H1 (cell line): Measurements from ENCODE around the gene RGL3. TPM values are rescaled to one million over a fixed set of nuclear protein-coding genes. Genes with fewer than 3 reads are reported as not detected.

Experiments
- CTCF ChIA-PET: fragments of 300-600 bp; sonication (Branson Sonifier 250); formaldehyde crosslinking; loops from one replicate; lab custom pipeline; 2021; ENCODE audit not compliant: partially characterized antibody; lab: Charles Lee
- POLR2A ChIA-PET: fragments of 300-600 bp; sonication (Branson Sonifier 250); formaldehyde crosslinking; loops from one replicate; lab custom pipeline; 2021; ENCODE audit warnings: inconsistent platforms; ENCODE audit not compliant: partially characterized antibody; lab: Charles Lee
- DNase-seq, 2 experiments: peaks; one replicate each; pipeline versions ENCODE4 v3.0.0 to v3.0.0-alpha.2; 2010 to 2022; ENCODE audit warnings: low spot score in 2 of 2, low read depth in 1 of 2, mixed read lengths in 1 of 2
- FAIRE-seq: peaks from 2 replicates; lab custom pipeline; 2011; peaks lifted over from hg19 to GRCh38; lab: Jason Lieb, UNC
- H2AFZ ChIP-seq: 2 replicates; pipeline ENCODE4 v1.8.1; 2012; ENCODE audit warnings: low read length, inconsistent platforms
- H2AK5ac ChIP-seq: 2 replicates; pipeline ENCODE4 v1.6.1; 2013; ENCODE audit warnings: low read depth, low read length
- H2BK120ac ChIP-seq: replicated peaks from 2 replicates; pipeline ENCODE3; 2013; ENCODE audit warnings: low read depth, low read length, inconsistent platforms
- H2BK12ac ChIP-seq: 2 replicates; pipeline ENCODE4 v1.6.1; 2013; ENCODE audit warnings: low read depth, low read length
- H2BK15ac ChIP-seq: 2 replicates; pipeline ENCODE4 v1.6.1; 2013; ENCODE audit warnings: low read length
- H2BK20ac ChIP-seq: 2 replicates; pipeline ENCODE4 v1.6.1; 2013; ENCODE audit warnings: low read length
- H2BK5ac ChIP-seq: 2 replicates; pipeline ENCODE4 v1.6.1; 2013; ENCODE audit warnings: low read depth, low read length
- H3K14ac ChIP-seq: 2 replicates; pipeline ENCODE4 v1.6.1; 2013; ENCODE audit warnings: inconsistent platforms; ENCODE audit not compliant: insufficient read length
- H3K18ac ChIP-seq: 2 replicates; pipeline ENCODE4 v1.6.1; 2013; ENCODE audit warnings: low read length; ENCODE audit errors: extremely low read depth
- H3K23ac ChIP-seq: 2 replicates; pipeline ENCODE4 v1.6.1; 2013; ENCODE audit warnings: inconsistent platforms; ENCODE audit not compliant: insufficient read length
- H3K23me2 ChIP-seq: 2 replicates; pipeline ENCODE4 v1.6.1; 2013; ENCODE audit warnings: low read depth, low read length
- H3K27ac ChIP-seq: 2 replicates; pipeline ENCODE4 v1.6.1; 2011; ENCODE audit warnings: low read depth, low read length, inconsistent platforms
- H3K27me3 ChIP-seq, 4 experiments: replicated peaks in 1 of 4; 1 replicate in 1 of 4; 2 replicates in 3 of 4; pipeline versions ENCODE4 v1.6.1 to v1.8.1; 2011 to 2013; ENCODE audit warnings: low read length in 3 of 4, mild to moderate bottlenecking in 3 of 4, inconsistent platforms in 2 of 4, mixed read lengths in 2 of 4, moderate library complexity in 1 of 4; ENCODE audit not compliant: control insufficient read depth in 3 of 4, insufficient read depth in 3 of 4; ENCODE audit errors: extremely low read depth in 1 of 4
- H3K36me3 ChIP-seq, 4 experiments: 2 replicates each; pipeline versions ENCODE4 v1.6.1 to v1.8.1; 2011 to 2013; ENCODE audit warnings: mild to moderate bottlenecking in 4 of 4, low read length in 3 of 4, moderate library complexity in 2 of 4, control low read depth in 1 of 4, inconsistent platforms in 1 of 4; ENCODE audit not compliant: insufficient read depth in 4 of 4, control insufficient read depth in 2 of 4
- H3K4ac ChIP-seq: replicated peaks from 2 replicates; pipeline ENCODE3; 2013; ENCODE audit warnings: low read length, low read depth, mixed read lengths, inconsistent platforms; ENCODE audit not compliant: insufficient read length
- H3K4me1 ChIP-seq, 4 experiments: replicated peaks in 1 of 4; 1 replicate in 1 of 4; 2 replicates in 3 of 4; pipeline versions ENCODE4 v1.6.1 to v1.8.1; 2011 to 2013; ENCODE audit warnings: low read length in 3 of 4, inconsistent platforms in 2 of 4, mixed read lengths in 1 of 4; ENCODE audit not compliant: insufficient read depth in 4 of 4, control insufficient read depth in 3 of 4
- H3K4me2 ChIP-seq, 2 experiments: 2 replicates each; pipeline versions ENCODE4 v1.6.1 to v1.8.1; 2011 to 2013; ENCODE audit warnings: low read depth in 2 of 2, low read length in 2 of 2, control low read depth in 1 of 2, inconsistent platforms in 1 of 2, mild to moderate bottlenecking in 1 of 2; ENCODE audit not compliant: insufficient read depth in 1 of 2
- H3K4me3 ChIP-seq, 4 experiments: fragments of 200-600, 300-600 bp in 1 of 4; sonication (generic), shearing (Covaris generic), sonication (Bioruptor Twin) in 1 of 4; 2 replicates each; pipeline versions ENCODE4 v1.5.1 to v1.8.1; 2011 to 2016; ENCODE audit warnings: low read length in 4 of 4, low read depth in 3 of 4, control low read depth in 2 of 4, inconsistent platforms in 2 of 4, mild to moderate bottlenecking in 2 of 4, mixed read lengths in 1 of 4, moderate library complexity in 1 of 4; ENCODE audit not compliant: insufficient read depth in 2 of 4; ENCODE audit errors: extremely low read depth in 1 of 4
- H3K56ac ChIP-seq: replicated peaks from 2 replicates; pipeline ENCODE3; 2013; ENCODE audit warnings: low read depth, mild to moderate bottlenecking, mixed read lengths, low read length, inconsistent platforms; ENCODE audit not compliant: insufficient read length
- H3K79me1 ChIP-seq: 2 replicates; pipeline ENCODE4 v1.6.1; 2013; ENCODE audit warnings: low read depth, low read length, control low read depth
- H3K79me2 ChIP-seq, 2 experiments: 2 replicates each; pipeline versions ENCODE4 v1.6.1 to v1.8.1; 2012 to 2013; ENCODE audit warnings: low read length in 2 of 2, mild to moderate bottlenecking in 2 of 2, inconsistent platforms in 1 of 2; ENCODE audit not compliant: insufficient read depth in 2 of 2, control insufficient read depth in 1 of 2
- H3K9ac ChIP-seq, 4 experiments: replicated peaks in 1 of 4; 1 replicate in 1 of 4; 2 replicates in 3 of 4; pipeline versions ENCODE4 v1.6.1 to v1.8.1; 2011 to 2013; ENCODE audit warnings: low read depth in 3 of 4, low read length in 3 of 4, control low read depth in 2 of 4, mild to moderate bottlenecking in 2 of 4, moderate library complexity in 2 of 4, inconsistent platforms in 1 of 4; ENCODE audit errors: extremely low read depth in 1 of 4
- H3K9me3 ChIP-seq, 2 experiments: 2 replicates each; pipeline versions ENCODE4 v1.6.1 to v1.8.1; 2012 to 2013; ENCODE audit warnings: mild to moderate bottlenecking in 2 of 2, moderate library complexity in 2 of 2, control low read depth in 1 of 2, inconsistent platforms in 1 of 2, low read depth in 1 of 2, low read length in 1 of 2, mixed read lengths in 1 of 2; ENCODE audit not compliant: insufficient read depth in 2 of 2
- H4K20me1 ChIP-seq, 2 experiments: replicated peaks in 1 of 2; 2 replicates each; pipeline versions ENCODE3 to v1.8.1; 2011 to 2013; ENCODE audit warnings: inconsistent platforms in 2 of 2, low read length in 2 of 2, mild to moderate bottlenecking in 1 of 2; ENCODE audit not compliant: insufficient read depth in 2 of 2, control insufficient read depth in 1 of 2
- H4K5ac ChIP-seq: 2 replicates; pipeline ENCODE4 v1.6.1; 2013; ENCODE audit warnings: low read length, low read depth, mixed read lengths, inconsistent platforms; ENCODE audit not compliant: insufficient read length
- H4K8ac ChIP-seq: 2 replicates; pipeline ENCODE4 v1.8.0; 2013; ENCODE audit warnings: mild to moderate bottlenecking, moderate library complexity, low read length, inconsistent platforms; ENCODE audit not compliant: insufficient read depth; ENCODE audit errors: extremely low read depth
- H4K91ac ChIP-seq: replicated peaks from 2 replicates; pipeline ENCODE3; 2013; ENCODE audit warnings: low read length, mixed read lengths, inconsistent platforms; ENCODE audit not compliant: insufficient read length
- CREB1 ChIP-seq: IDR thresholded peaks from 2 replicates; pipeline ENCODE4 v1.6.1; 2012; ENCODE audit warnings: inconsistent platforms
- EGR1 ChIP-seq: IDR thresholded peaks from 2 replicates; pipeline ENCODE4 v1.6.1; 2011; ENCODE audit warnings: low read depth, low read length, borderline replicate concordance
- KDM1A ChIP-seq: fragments of 200-600, 300-600 bp; sonication (generic); IDR thresholded peaks from 2 replicates; pipeline ENCODE4 v1.7.1; 2016; ENCODE audit warnings: mild to moderate bottlenecking, low read length, borderline replicate concordance
- MAX ChIP-seq: IDR thresholded peaks from 2 replicates; pipeline ENCODE4 v1.6.1; 2012; ENCODE audit warnings: inconsistent platforms
- POLR2A ChIP-seq, 2 experiments: IDR thresholded peaks; 1 replicate in 1 of 2; 2 replicates in 1 of 2; pipeline ENCODE4 v1.6.1; 2011; ENCODE audit warnings: low read depth in 2 of 2, low read length in 2 of 2, mild to moderate bottlenecking in 2 of 2; ENCODE audit errors: control extremely low read depth in 1 of 2
- POLR2AphosphoS5 ChIP-seq: IDR thresholded peaks from 2 replicates; pipeline ENCODE4 v1.6.1; 2011; ENCODE audit warnings: low read depth, low read length
- SIN3A ChIP-seq, 2 experiments: IDR thresholded peaks in 1 of 2; conservative IDR thresholded peaks in 1 of 2; 2 replicates each; pipeline ENCODE4 v1.6.1; 2011 to 2012; ENCODE audit warnings: low read length in 2 of 2, improper control_type of control experiment in 1 of 2, low read depth in 1 of 2, mild to moderate bottlenecking in 1 of 2
- SP2 ChIP-seq: IDR thresholded peaks from 2 replicates; pipeline ENCODE4 v1.6.1; 2012; ENCODE audit warnings: mild to moderate bottlenecking, low read length, inconsistent platforms
- SP4 ChIP-seq: IDR thresholded peaks from 2 replicates; pipeline ENCODE4 v1.6.1; 2012; ENCODE audit warnings: low read length, inconsistent platforms
- TBP ChIP-seq: IDR thresholded peaks from 2 replicates; pipeline ENCODE4 v1.6.1; 2011; ENCODE audit warnings: low read depth, low read length, improper control_type of control experiment
- TCF12 ChIP-seq: IDR thresholded peaks from 2 replicates; pipeline ENCODE4 v1.6.1; 2011; ENCODE audit warnings: low read depth, mild to moderate bottlenecking, low read length
- WGBS, 2 experiments: shearing (Covaris generic) in 1 of 2; methylation state at CpG; one replicate each; pipeline versions ENCODE4 v1.1.6 to v1.1.7; 2013 to 2015; ENCODE audit warnings: low lambda C conversion rate in 2 of 2, mixed read lengths in 2 of 2, inconsistent platforms in 1 of 2, low coverage in 1 of 2, missing lambda C conversion rate in 1 of 2; ENCODE audit not compliant: insufficient replicate concordance in 2 of 2, insufficient coverage in 1 of 2, insufficient read length in 1 of 2; ENCODE audit errors: extremely low coverage in 1 of 2, missing lambda C conversion rate in 1 of 2; 5-methylcytosine and 5-hydroxymethylcytosine counted together
- polyA plus RNA-seq, 7 experiments: library from polyadenylated mRNA; depleted of rRNA in 3 of 7; stranded (reverse) in 5 of 7; unstranded in 2 of 7; fragments of >200 nt in 5 of 7; fragments of 200-250 nt in 2 of 7; gene quantifications; 1 replicate in 5 of 7; 2 replicates in 1 of 7; 4 replicates in 1 of 7; pipeline versions ENCODE4 v1.2.1 to v1.2.3, GENCODE V29; 2011 to 2013; ENCODE audit warnings: missing spikeins in 2 of 7, mixed read lengths in 2 of 7
- total RNA-seq: library from RNA; stranded (reverse); fragmentation: NEBNext Ultra II Directional; extraction: Animal tissue kit (Norgen Biotek cat#: 25700); gene quantifications from 2 replicates; pipeline ENCODE4 v1.2.1, GENCODE V29; 2021

The RGL3 gene
- total and polyA plus RNA-seq, 2 of the 8 experiments (the other 6 are each of a cell fraction or from before 2014, with no cell fraction given): 36.9 to 40.9 TPM

GRCh38 chr19:11346104-11346940 lies 72.8 kb downstream of the RGL3 start, which contains the start of the genes CCDC159 and TMEM205:
TSS of gene CCDC159 (plus strand) at chr19:11346519. CDS start at chr19:11346607, 88 bp downstream.
TSS of gene TMEM205 (minus strand) at chr19:11346268. CDS start at chr19:11345619, 649 bp downstream.
- H4K91ac ChIP-seq: no peak within 1 kb of the TSS
- H2BK5ac ChIP-seq: peak within 1 kb of the TSS; percentile 20; the same call in 1 of the 2 replicates
- peak within 1 kb of the TSS; percentile 35 for H4K5ac ChIP-seq
- H2AFZ ChIP-seq: peak within 1 kb of the TSS; percentile 80
- peak within 1 kb of the TSS; percentile 60; the same call in 1 of the 2 replicates for H3K18ac ChIP-seq
- H3K27me3 ChIP-seq: no peaks in the 10 kb centered on the region
- peak within 1 kb of the TSS; percentile 63 to 94 (median 84) for H3K4me3 ChIP-seq
- 1% methylated on average over 41 of the region's 50 CpGs; no CpG with 5 or more reads in 1 of the 2 experiments for WGBS, 2 experiments
- 0 out of 2 replicates have a peak within 1 kb of the TSS, but pooled peaks have one; percentile 37 for H3K27ac ChIP-seq
- H4K8ac ChIP-seq: no peak within 1 kb of the TSS
- peak within 1 kb of the TSS; percentile 2 for H3K56ac ChIP-seq
- no peak within 1 kb of the TSS for H2BK120ac ChIP-seq
- no peaks in the 10 kb centered on the region for H4K20me1 ChIP-seq
- DNase-seq: peak; percentile 96 to 97
- H3K23me2 ChIP-seq: peaks cover 12% of the 10 kb centered on the region
- peaks cover 0 to 6% of the 10 kb centered on the region in 2 experiments; a peak in 1 of 4 replicates for H3K9me3 ChIP-seq
- H3K79me2 ChIP-seq: peaks cover 0 to 3% of the 10 kb centered on the region in 2 experiments; a peak in 1 of 4 replicates
- FAIRE-seq: peak; percentile 83
- no peak within 1 kb of the TSS for H2BK20ac ChIP-seq
- H3K79me1 ChIP-seq: peaks cover 5% of the 10 kb centered on the region; the same call in 1 of the 2 replicates
- H3K4ac ChIP-seq: no peak within 1 kb of the TSS
- 0 out of 2 replicates have a peak within 1 kb of the TSS, but pooled peaks have one; percentile 12 for H2BK12ac ChIP-seq
- H2BK15ac ChIP-seq: 0 out of 2 replicates have a peak within 1 kb of the TSS, but pooled peaks have one; percentile 72
- H3K4me2 ChIP-seq: peak within 1 kb of the TSS; percentile 75 to 99
- H3K14ac ChIP-seq: no peak within 1 kb of the TSS
- ChIA-PET CTCF (interaction anchor here (0.7 to 1.9 kb wide), 12 partner anchors 12 to 208 kb away, joined by 3 to 6 read pairs (median 4); partner anchors contain the start of gene TSPAN16), POLR2A (interaction anchor here (1.0 to 1.5 kb wide), 6 partner anchors 18 to 60 kb away, joined by 3 to 11 read pairs (median 4); partner anchors contain the start of genes EPOR and SWSAP1)
- H3K4me1 ChIP-seq: peaks cover 0 to 10% (median 6%) of the 10 kb centered on the region in 4 experiments; a peak in 5 of 7 replicates
- peak within 1 kb of the TSS in 3 of 4 experiments; percentile 31 to 62 (median 62); a peak in 6 of 7 replicates for H3K9ac ChIP-seq
- no peaks in the 10 kb centered on the region for H3K36me3 ChIP-seq
- H2AK5ac ChIP-seq: 0 out of 2 replicates have a peak within 1 kb of the TSS, but pooled peaks have one; percentile 40
- H3K23ac ChIP-seq: no peak within 1 kb of the TSS
- peak; percentile 50; the same call in 1 of the 2 replicates for TF ChIP-seq POLR2AphosphoS5
- TF ChIP-seq TCF12: 0 out of 2 replicates have a peak, but pooled peaks have one; percentile 21
- TF ChIP-seq TBP: peak; percentile 57
- 0 out of 2 replicates have a peak, but pooled peaks have one; percentile 47 for TF ChIP-seq SP4
- peak; percentile 35; the same call in 1 of the 2 replicates for TF ChIP-seq EGR1
- TF ChIP-seq SIN3A (conservative IDR thresholded peaks at IDR 0.05 in 1 of 2, IDR thresholded peaks at IDR 0.05 in 1 of 2; ENCODE audit: low read depth in 1 of 2, low read length in 2 of 2): peak in 1 of 2 experiments; percentile 59; a peak in 2 of 4 replicates
- peak; percentile 86 for TF ChIP-seq MAX
- peak; percentile 83 for TF ChIP-seq SP2
- no peak for TF ChIP-seq KDM1A
- peak; percentile 88 for TF ChIP-seq CREB1
- peak in 1 of 2 experiments; percentile 31; a peak in 1 of 3 replicates for TF ChIP-seq POLR2A (IDR thresholded peaks at IDR 0.05; ENCODE audit: control extremely low read depth in 1 of 2, low read depth in 2 of 2, low read length in 2 of 2)
